Fibroblast of mammary gland (primary cell): ENCODE data around the gene CHRDL2.

Experiments
- DNase-seq: peaks from one replicate; pipeline ENCODE4 v3.0.0-alpha.2; 2010; ENCODE audit warnings: low read depth
- H3K4me3 ChIP-seq: 2 replicates; pipeline ENCODE4 v1.5.1; 2011; ENCODE audit warnings: low read depth, mild to moderate bottlenecking, low read length, moderate library complexity; ENCODE audit not compliant: control insufficient read depth
- CTCF ChIP-seq: conservative IDR thresholded peaks from 2 replicates; pipeline ENCODE4 v1.5.1; 2011; ENCODE audit warnings: low read depth, low read length, inconsistent platforms; ENCODE audit not compliant: control insufficient read depth, insufficient read depth

The CHRDL2 gene

GRCh38 chr11:74678591-74679512 lies 52.4 kb downstream of the CHRDL2 start:
- no peak for TF ChIP-seq CTCF
- peak; percentile 84 for DNase-seq
- H3K4me3 ChIP-seq: no peak overlapping the region

- TF ChIP-seq CTCF: no peak
- no peak for DNase-seq
- H3K4me3 ChIP-seq: no peak overlapping the region
Measured at GRCh38 chr11:74678041-74678440, 53.2 kb downstream of the CHRDL2 start.

GRCh38 chr11:74677131-74677530 lies 54.1 kb downstream of the CHRDL2 start:
- peak; percentile 40 for DNase-seq
- no peak for TF ChIP-seq CTCF
- no peak overlapping the region for H3K4me3 ChIP-seq

GRCh38 chr11:74676596-74676995 lies 54.6 kb downstream of the CHRDL2 start:
- no peak for DNase-seq
- no peak for TF ChIP-seq CTCF
- H3K4me3 ChIP-seq: no peak overlapping the region

- TF ChIP-seq CTCF: no peak
- DNase-seq: no peak
- no peak overlapping the region for H3K4me3 ChIP-seq
Measured at GRCh38 chr11:74675761-74676160, 55.5 kb downstream of the CHRDL2 start.

- no peak overlapping the region for H3K4me3 ChIP-seq
- DNase-seq: no peak
- no peak for TF ChIP-seq CTCF
Measured at GRCh38 chr11:74673693-74674360, 57.4 kb downstream of the CHRDL2 start.
